GF-D8 (cell line): ENCODE measurements around the gene BOLL.
"Not testable (repeated sequence)": the region's sequence is repeated elsewhere in the genome, so short reads cannot be mapped to it uniquely, and the experiment has no call there.

ENCODE experiments used
- DNase-seq: peaks from one replicate; lab custom pipeline; 2025; lab: John Stamatoyannopoulos, UW

BOLL gene, protein sequence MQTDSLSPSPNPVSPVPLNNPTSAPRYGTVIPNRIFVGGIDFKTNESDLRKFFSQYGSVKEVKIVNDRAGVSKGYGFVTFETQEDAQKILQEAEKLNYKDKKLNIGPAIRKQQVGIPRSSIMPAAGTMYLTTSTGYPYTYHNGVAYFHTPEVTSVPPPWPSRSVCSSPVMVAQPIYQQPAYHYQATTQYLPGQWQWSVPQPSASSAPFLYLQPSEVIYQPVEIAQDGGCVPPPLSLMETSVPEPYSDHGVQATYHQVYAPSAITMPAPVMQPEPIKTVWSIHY

GRCh38 chr2:197784956-197785941 lies at the start of gene BOLL:
Gene BOLL (minus strand): TSS chr2:197785319. CDS start chr2:197781850, 3,469 bp downstream.
- DNase-seq, result no peak

DNA sequence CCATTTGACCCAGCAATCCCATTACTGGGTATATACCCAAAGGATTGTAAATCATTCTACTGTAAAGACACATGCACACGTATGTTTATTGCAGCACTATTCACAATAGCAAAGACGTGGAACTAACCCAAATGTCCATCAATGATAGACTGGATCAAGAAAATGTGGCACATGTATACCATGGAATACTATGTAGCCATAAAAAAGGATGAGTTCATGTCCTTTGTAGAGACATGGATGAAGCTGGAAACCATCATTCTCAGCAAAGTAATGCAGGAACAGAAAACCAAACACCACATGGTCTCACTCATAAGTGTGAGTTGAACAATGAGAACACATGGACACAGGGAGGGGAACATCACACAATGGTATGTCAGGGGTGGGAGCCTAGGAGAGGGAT lies 49.7 kb upstream of the BOLL start:
- DNase-seq, result not testable (repeated sequence)

DNA sequence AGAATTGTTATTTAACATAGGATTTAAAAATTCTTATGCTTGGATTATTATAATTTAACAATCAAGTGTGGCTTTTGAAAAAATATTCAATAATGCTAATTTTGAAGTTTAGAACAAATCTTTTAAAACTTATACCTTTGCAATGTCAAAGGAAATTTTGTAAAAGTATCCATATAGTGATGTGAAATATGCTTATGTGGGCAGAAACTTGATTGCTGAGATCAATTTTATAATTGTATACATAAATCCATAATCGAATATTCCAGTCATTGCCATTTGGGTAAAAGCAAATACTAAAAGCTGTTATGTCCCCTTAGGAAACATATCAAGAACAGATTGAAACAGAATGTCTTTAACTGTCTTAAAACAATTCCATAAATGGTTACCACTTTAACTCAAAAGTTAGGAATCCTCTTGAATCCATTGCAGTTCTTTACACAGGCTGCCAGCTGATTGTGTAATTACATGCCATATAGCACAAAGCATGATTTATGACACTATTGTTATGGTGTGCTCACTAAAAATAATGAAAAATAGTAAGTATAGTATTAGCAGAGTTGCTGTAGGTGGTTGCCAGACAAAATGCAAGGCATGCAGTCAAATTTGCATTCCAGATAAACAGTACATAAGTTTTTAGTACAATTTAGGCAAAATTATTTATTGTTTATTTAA lies 43.5 kb upstream of the BOLL start:
- no peak for DNase-seq

DNA sequence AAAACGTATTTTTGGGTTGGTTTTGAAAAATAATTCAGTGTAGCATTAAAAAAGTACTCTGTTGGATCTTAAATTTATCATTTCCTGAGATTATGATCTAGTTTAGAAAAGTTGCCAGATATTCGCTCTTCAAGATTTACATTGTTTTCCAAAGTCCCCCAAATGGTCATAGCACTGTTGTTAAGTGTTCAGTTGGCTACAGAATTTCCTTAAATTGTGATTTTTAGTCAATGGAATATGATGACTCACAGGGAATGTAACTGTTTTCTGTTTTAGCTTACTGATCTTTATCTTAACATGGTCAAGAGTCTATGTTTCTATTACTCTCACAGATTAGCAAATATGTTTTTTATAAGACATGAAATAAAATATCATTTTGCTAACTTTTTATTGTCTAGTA lies 42.5 kb upstream of the BOLL start:
- no peak for DNase-seq

DNA sequence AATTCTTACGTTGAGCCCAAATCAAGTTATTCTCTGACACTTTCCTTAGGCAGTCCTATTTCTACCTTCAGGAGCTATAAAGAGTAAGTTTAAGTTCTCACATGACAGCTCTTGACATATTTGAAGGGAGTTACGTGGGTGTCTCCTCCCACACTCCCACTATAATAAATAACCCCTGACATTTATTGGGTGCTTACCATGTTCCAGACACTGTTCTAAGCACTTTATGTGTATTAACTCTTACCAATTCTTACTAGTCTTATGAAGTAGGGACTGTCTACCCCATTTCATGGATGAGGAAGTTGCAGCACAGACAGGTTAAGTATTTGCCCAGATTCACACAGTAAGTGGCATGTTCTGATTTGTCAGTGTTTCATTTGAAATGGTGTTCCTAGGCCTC lies 37.2 kb upstream of the BOLL start:
- no peak for DNase-seq

GRCh38 chr2:197821550-197822289 lies 36.6 kb upstream of the BOLL start:
- DNase-seq, result no peak

GRCh38 chr2:197814526-197814925 lies 29.4 kb upstream of the BOLL start:
- no peak for DNase-seq

DNA sequence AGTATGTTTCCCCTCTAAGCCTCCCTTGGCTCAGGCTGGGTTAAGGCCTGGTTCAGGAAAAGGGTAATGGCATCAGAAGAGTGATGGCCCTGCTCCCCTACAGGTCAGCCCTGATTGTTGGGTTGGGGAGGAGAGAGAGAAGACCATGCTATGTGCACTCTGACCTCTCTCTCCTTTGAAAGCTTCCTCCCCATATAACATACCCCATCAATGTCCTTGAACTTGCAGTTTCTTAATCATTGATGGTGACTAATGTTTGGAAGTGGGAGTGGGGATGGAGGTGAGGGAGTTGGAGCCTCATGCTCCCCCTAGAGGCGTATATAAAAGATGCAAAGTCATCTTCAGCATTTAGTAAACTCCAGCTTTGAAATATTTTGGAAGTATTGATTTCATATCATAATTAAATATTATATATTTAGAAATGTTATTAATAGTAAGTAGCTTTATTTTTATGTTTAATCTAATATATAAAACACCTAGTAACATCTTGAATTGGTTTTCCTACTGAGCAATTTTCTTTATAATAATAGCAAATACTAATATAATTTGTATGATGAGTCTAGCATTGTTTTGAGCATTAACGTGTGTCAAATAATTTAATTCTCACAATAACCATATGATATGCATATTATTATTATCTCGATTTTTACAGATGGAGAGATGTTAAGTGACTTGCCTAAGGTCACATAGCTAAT lies 28.1 kb upstream of the BOLL start:
- no peak for DNase-seq

DNA sequence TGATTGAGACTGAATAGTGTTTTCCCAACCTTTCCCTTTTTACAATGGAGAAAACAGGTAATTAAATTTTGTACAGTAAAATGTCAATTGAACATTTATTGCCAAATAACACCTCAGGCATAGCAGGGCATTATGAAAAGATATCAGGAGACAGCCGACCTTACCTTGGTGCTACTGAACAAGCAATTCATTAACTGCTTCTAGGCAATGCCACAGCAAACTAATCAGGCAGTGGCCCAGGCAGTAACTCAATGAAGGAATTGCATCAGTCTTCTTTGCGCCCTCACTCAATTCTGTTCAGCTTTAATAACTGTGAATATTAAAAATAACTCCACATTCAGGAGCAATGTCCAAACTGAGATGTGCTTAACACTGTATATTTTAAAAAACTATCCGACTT lies 25.4 kb upstream of the BOLL start:
- no peak for DNase-seq

- no peak for DNase-seq
Measured at GRCh38 chr2:197810016-197810415, 24.9 kb upstream of the BOLL start.

GRCh38 chr2:197809064-197809463 lies 23.9 kb upstream of the BOLL start:
- no peak for DNase-seq

- no peak for DNase-seq
Measured at GRCh38 chr2:197805715-197806633, 20.9 kb upstream of the BOLL start.

GRCh38 chr2:197804758-197805714 lies 19.9 kb upstream of the BOLL start:
- DNase-seq, result no peak

- DNase-seq, result no peak
Measured at GRCh38 chr2:197804049-197804757, 19.1 kb upstream of the BOLL start, which contains the start of gene PLCL1. Gene PLCL1 (plus strand): TSS chr2:197804593.

DNA sequence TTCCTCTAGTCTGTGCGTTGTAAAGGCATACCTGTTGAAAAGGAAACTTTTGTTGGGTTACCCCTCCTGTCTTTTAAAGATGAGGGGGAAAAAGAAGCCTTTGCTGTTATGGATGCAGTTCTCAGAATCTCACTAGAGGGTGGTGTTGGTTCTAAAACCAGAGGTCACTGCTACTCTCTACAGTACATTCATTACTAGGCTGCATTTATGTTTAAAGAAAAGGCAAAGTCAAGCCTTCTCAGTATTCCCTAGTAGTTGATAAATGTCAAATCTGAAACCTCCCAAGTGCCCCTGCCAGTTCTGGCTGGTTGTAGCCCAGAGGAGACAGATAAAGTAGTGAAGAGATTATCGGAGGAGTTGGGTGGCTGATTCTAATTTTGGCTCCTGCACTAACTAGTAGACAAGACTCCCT lies 17.9 kb upstream of the BOLL start:
- DNase-seq, result no peak

DNA sequence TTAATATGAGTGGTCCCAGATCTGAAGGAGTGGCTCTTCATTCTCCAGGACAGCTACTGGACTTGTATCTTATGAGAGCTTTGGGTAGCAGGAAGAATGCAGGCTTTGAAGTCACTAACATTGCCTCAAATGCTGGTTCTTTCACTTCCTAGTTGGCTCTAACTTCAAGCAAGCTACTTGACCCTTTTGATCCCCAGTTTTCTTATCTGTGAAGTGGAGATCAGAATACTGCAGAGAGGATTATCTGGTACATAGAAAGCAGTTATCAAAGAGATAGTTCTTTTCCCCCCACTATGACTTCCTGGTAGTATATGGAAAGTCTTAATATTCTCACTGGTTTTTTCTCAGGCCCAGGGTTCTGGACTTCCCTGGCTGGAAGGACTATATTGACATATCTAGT lies 15.9 kb upstream of the BOLL start:
- no peak for DNase-seq

DNA sequence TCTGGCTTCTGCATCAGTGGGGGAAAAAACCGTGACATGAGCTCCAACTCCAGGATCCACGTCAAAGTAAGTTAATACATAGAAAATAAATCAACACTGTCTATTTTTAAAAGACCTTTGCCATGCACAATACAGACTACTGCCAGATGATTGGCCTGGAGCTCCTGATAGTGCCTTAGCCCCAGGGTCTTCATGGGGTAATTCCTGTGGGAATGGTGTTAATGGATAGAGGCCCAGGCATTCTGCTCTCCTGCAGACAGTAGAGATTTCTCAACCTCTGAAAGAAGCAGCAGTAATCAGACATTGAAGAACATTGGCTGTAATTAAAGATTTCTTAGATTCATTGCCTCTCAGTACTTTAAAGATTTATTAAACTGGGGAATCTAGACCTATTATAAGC lies 15.0 kb upstream of the BOLL start:
- DNase-seq, result no peak

DNA sequence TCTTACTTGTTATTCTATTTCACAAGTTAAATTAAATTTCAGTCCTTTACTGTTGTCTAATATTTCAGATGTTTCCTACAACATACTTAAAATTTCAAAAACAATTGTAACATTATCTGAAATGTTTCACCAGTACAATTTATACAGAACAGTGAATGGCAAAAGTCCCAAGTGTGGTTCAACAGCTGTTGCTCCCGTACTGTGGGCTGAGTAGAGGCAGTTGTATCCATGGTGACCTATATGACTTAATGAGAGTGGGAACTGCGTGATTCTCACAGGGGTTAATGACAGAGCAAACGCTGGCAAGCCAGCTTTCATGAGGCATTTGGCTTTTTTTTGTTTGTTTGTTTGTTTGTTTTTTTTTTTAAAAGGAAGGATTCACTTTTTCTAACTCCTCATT lies 13.9 kb upstream of the BOLL start:
- no peak for DNase-seq
